Neural cell (in vitro differentiated cells): ENCODE data around the gene TFB2M. TPM values are rescaled to one million over a fixed set of nuclear protein-coding genes. Genes with fewer than 3 reads are reported as not detected.

Experiments used
- H2AFZ ChIP-seq: fragments of 200-600, 300-800 bp; sonication (generic), shearing (Covaris generic); 2 replicates; pipeline ENCODE4 v1.6.0; 2014; ENCODE audit warnings: low read depth, mild to moderate bottlenecking, antibody characterized with exemption, low read length, moderate library complexity
- H3F3A ChIP-seq: fragments of 200-600 bp; shearing (Covaris generic); 2 replicates; pipeline ENCODE4 v1.6.1; 2016; ENCODE audit warnings: mild to moderate bottlenecking, moderate library complexity, mixed read lengths, antibody characterized with exemption, low read length; ENCODE audit not compliant: insufficient read depth, poor library complexity, severe bottlenecking
- H3K27ac ChIP-seq: fragments of 200-600, 300-800 bp; sonication (generic), shearing (Covaris generic); 2 replicates; pipeline ENCODE4 v1.5.1; 2014; ENCODE audit warnings: mild to moderate bottlenecking, low read length, moderate library complexity
- H3K27me3 ChIP-seq: fragments of 300-800, 200-600 bp; sonication (generic), shearing (Covaris generic); 2 replicates; pipeline ENCODE4 v1.6.0; 2014; ENCODE audit warnings: mild to moderate bottlenecking, low read depth, low read length, moderate library complexity; ENCODE audit not compliant: insufficient read depth
- H3K36me3 ChIP-seq: fragments of 300-800, 200-600 bp; sonication (generic), shearing (Covaris generic); 2 replicates; pipeline ENCODE4 v1.5.1; 2014; ENCODE audit warnings: mild to moderate bottlenecking, antibody characterized with exemption, low read length, moderate library complexity; ENCODE audit not compliant: insufficient read depth
- H3K4me2 ChIP-seq: fragments of 300-800, 200-600 bp; sonication (generic), shearing (Covaris generic); 2 replicates; pipeline ENCODE4 v1.6.0; 2014; ENCODE audit warnings: mild to moderate bottlenecking, low read length
- H3K4me3 ChIP-seq: fragments of 300-800, 200-600 bp; sonication (generic), shearing (Covaris generic); 2 replicates; pipeline ENCODE4 v1.5.1; 2014; ENCODE audit warnings: mild to moderate bottlenecking, low read length, moderate library complexity
- H3K79me2 ChIP-seq: fragments of 200-600 bp; shearing (Covaris generic); replicated peaks from 2 replicates; pipeline ENCODE4 v1.6.0; 2014; ENCODE audit warnings: mild to moderate bottlenecking, low read length, moderate library complexity; ENCODE audit not compliant: insufficient read depth
- H3K9ac ChIP-seq: fragments of 300-800, 200-600 bp; sonication (generic), shearing (Covaris generic); 2 replicates; pipeline ENCODE4 v1.6.1; 2016; ENCODE audit warnings: mild to moderate bottlenecking, low read length, mixed read lengths
- H3K9me2 ChIP-seq: fragments of 200-600 bp; shearing (Covaris generic); 2 replicates; pipeline ENCODE4 v1.6.1; 2016; ENCODE audit warnings: mild to moderate bottlenecking, low read length, mixed read lengths; ENCODE audit not compliant: insufficient read depth
- H3K9me3 ChIP-seq: fragments of 200-600, 300-800 bp; sonication (generic), shearing (Covaris generic); 2 replicates; pipeline ENCODE4 v1.6.1; 2016; ENCODE audit warnings: mild to moderate bottlenecking, mixed run types, low read length, moderate library complexity, mixed read lengths
- H4K20me1 ChIP-seq: fragments of 200-600 bp; shearing (Covaris generic); 2 replicates; pipeline ENCODE4 v1.6.1; 2016; ENCODE audit warnings: mild to moderate bottlenecking, mixed run types; ENCODE audit not compliant: insufficient read depth
- CTCF ChIP-seq: fragments of 450-650 bp; IDR thresholded peaks from 2 replicates; pipeline ENCODE4 v1.5.1; 2014; ENCODE audit warnings: antibody characterized with exemption, mild to moderate bottlenecking, moderate library complexity; ENCODE audit not compliant: poor library complexity, severe bottlenecking
- EP300 ChIP-seq: fragments of 450-650 bp; conservative IDR thresholded peaks from 2 replicates; pipeline ENCODE4 v1.6.1; 2014; ENCODE audit warnings: antibody characterized with exemption, mild to moderate bottlenecking, moderate library complexity; ENCODE audit not compliant: poor library complexity, severe bottlenecking
- EZH2 ChIP-seq: fragments of 200-600, 300-800 bp; shearing (Covaris generic), sonication (generic); IDR thresholded peaks from 2 replicates; pipeline ENCODE4 v1.6.1; 2014; ENCODE audit warnings: antibody characterized with exemption, low read length, borderline replicate concordance, mild to moderate bottlenecking; ENCODE audit not compliant: insufficient read depth, poor library complexity, severe bottlenecking
- MXI1 ChIP-seq: fragments of 450-650 bp; conservative IDR thresholded peaks from 2 replicates; pipeline ENCODE4 v1.6.1; 2014; ENCODE audit warnings: antibody characterized with exemption, mild to moderate bottlenecking; ENCODE audit not compliant: poor library complexity, severe bottlenecking
- POLR2AphosphoS5 ChIP-seq: IDR thresholded peaks from 2 replicates; pipeline ENCODE4 v1.6.1; 2012
- RAD21 ChIP-seq: fragments of 450-650 bp; conservative IDR thresholded peaks from 2 replicates; pipeline ENCODE4 v1.6.1; 2014; ENCODE audit warnings: antibody characterized with exemption, mild to moderate bottlenecking, moderate library complexity
- SMC3 ChIP-seq: fragments of 450-650 bp; conservative IDR thresholded peaks from 2 replicates; pipeline ENCODE4 v1.6.1; 2014; ENCODE audit warnings: antibody characterized with exemption, mild to moderate bottlenecking, moderate library complexity; ENCODE audit not compliant: poor library complexity
- TAF1 ChIP-seq: IDR thresholded peaks from 2 replicates; pipeline ENCODE4 v1.6.1; 2012; ENCODE audit warnings: low read depth
- polyA plus RNA-seq: library from polyadenylated mRNA; depleted of rRNA; stranded (reverse); fragments of >200 nt; gene quantifications from 2 replicates; pipeline ENCODE4 v1.2.3, GENCODE V29; 2014
- TF ChIP-seq, protein P1 (sequence below): IDR thresholded peaks from 2 replicates; pipeline ENCODE4 v1.6.1; 2012; ENCODE audit warnings: borderline replicate concordance

TFB2M gene
- polyA plus RNA-seq, 1 donor from 2014 or later, result 19.2 TPM

DNA sequence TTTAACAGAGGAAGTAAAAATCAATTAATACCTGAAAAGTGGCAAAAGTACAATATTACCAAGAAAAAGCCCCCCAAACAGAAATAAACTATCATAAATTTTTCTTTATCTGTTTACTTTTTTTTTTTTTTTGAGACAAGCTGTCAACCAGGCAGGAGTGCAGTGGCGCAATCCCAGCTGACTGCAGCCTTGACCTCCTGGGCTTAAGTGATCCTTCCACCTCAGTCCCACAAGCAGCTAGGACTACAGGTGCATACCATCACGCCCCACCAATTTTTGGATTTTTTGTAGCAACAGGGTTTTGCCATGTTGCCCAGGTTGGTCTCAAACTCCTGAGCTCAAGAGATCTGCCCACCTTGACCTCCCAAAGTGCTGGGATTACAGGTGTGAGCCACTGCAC lies 8.0 kb downstream of the TFB2M start:
- H3K4me3 ChIP-seq, result no peak overlapping the region
- H2AFZ ChIP-seq, result no peak overlapping the region
- no peaks in the 10 kb centered on the region for H4K20me1 ChIP-seq
- no peak overlapping the region for H3K9ac ChIP-seq
- no peaks in the 10 kb centered on the region for H3K27me3 ChIP-seq
- no peaks in the 10 kb centered on the region for H3K79me2 ChIP-seq
- H3F3A ChIP-seq, result no peaks in the 10 kb centered on the region
- H3K36me3 ChIP-seq, result no peaks in the 10 kb centered on the region
- TF ChIP-seq EZH2, result no peak
- no peak for TF ChIP-seq EP300
- H3K9me3 ChIP-seq, result no peaks in the 10 kb centered on the region
- no peak overlapping the region for H3K27ac ChIP-seq
- H3K9me2 ChIP-seq, result no peaks in the 10 kb centered on the region
- no peak overlapping the region for H3K4me2 ChIP-seq

DNA sequence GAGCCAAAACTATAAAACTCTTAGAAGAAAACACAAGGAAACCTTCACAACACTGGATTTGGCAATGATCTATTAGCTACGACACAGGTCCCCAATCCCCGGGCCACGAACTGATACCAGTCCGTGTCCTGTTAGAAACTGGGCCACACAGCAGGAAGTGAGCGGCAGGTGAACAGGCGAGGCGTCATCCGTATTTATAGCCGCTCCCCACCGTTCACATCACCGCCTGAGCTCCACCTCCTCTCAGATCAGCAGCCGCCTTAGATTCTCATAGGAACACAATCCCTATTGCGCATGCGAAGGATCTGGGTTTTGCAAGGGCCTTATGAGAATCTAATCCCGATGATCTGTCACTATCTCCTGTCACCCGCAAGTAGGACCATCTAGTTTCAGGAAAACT lies 11.9 kb downstream of the TFB2M start:
- no peak overlapping the region for H3K4me2 ChIP-seq
- H3K27me3 ChIP-seq, result no peaks in the 10 kb centered on the region
- no peaks in the 10 kb centered on the region for H3K36me3 ChIP-seq
- no peaks in the 10 kb centered on the region for H3K9me3 ChIP-seq
- no peaks in the 10 kb centered on the region for H4K20me1 ChIP-seq
- TF ChIP-seq MXI1 (no peak), EP300 (no peak), TAF1 (no peak), CTCF (no peak), SMC3 (no peak)
- no peaks in the 10 kb centered on the region for H3F3A ChIP-seq
- no peak overlapping the region for H3K27ac ChIP-seq
- no peak overlapping the region for H2AFZ ChIP-seq
- no peak overlapping the region for H3K4me3 ChIP-seq
- no peak overlapping the region for H3K9ac ChIP-seq
- no peaks in the 10 kb centered on the region for H3K9me2 ChIP-seq
- no peaks in the 10 kb centered on the region for H3K79me2 ChIP-seq

GRCh38 chr1:246552110-246552509 lies 14.0 kb downstream of the TFB2M start:
- Histone ChIP-seq H3K9ac (no peak overlapping the region), H3K4me2 (no peak overlapping the region), H3K27me3 (no peaks in the 10 kb centered on the region), H3F3A (no peaks in the 10 kb centered on the region), H3K79me2 (no peaks in the 10 kb centered on the region), H3K27ac (no peak overlapping the region), H3K36me3 (no peaks in the 10 kb centered on the region), H3K4me3 (no peak overlapping the region), H3K9me3 (no peaks in the 10 kb centered on the region), H4K20me1 (no peaks in the 10 kb centered on the region), H2AFZ (no peak overlapping the region), H3K9me2 (no peaks in the 10 kb centered on the region)
- TF ChIP-seq TAF1 (no peak), CTCF (no peak), EP300 (no peak), POLR2AphosphoS5 (no peak), EZH2 (no peak), SMC3 (no peak), RAD21 (no peak), MXI1 (no peak)
- TF ChIP-seq, protein P1, sequence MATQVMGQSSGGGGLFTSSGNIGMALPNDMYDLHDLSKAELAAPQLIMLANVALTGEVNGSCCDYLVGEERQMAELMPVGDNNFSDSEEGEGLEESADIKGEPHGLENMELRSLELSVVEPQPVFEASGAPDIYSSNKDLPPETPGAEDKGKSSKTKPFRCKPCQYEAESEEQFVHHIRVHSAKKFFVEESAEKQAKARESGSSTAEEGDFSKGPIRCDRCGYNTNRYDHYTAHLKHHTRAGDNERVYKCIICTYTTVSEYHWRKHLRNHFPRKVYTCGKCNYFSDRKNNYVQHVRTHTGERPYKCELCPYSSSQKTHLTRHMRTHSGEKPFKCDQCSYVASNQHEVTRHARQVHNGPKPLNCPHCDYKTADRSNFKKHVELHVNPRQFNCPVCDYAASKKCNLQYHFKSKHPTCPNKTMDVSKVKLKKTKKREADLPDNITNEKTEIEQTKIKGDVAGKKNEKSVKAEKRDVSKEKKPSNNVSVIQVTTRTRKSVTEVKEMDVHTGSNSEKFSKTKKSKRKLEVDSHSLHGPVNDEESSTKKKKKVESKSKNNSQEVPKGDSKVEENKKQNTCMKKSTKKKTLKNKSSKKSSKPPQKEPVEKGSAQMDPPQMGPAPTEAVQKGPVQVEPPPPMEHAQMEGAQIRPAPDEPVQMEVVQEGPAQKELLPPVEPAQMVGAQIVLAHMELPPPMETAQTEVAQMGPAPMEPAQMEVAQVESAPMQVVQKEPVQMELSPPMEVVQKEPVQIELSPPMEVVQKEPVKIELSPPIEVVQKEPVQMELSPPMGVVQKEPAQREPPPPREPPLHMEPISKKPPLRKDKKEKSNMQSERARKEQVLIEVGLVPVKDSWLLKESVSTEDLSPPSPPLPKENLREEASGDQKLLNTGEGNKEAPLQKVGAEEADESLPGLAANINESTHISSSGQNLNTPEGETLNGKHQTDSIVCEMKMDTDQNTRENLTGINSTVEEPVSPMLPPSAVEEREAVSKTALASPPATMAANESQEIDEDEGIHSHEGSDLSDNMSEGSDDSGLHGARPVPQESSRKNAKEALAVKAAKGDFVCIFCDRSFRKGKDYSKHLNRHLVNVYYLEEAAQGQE, result no peak
